GM23338 (cell line): ENCODE measurements around the gene ATCAY.

Experiments
- CTCF ChIP-seq, 2 experiments: fragments of 200-600 bp in 1 of 2; sonication (generic) in 1 of 2; conservative IDR thresholded peaks; 2 replicates each; pipeline versions ENCODE4 v1.5.1 to v1.6.1; 2016 to 2017; ENCODE audit warnings: antibody characterized with exemption in 2 of 2, low read depth in 2 of 2, mild to moderate bottlenecking in 2 of 2, moderate library complexity in 1 of 2
- EZH2 ChIP-seq: fragments of 200-600 bp; sonication (generic); IDR thresholded peaks from one replicate; pipeline ENCODE4 v1.8.0; 2017; ENCODE audit warnings: antibody characterized with exemption, mild to moderate bottlenecking, low read depth; ENCODE audit not compliant: unreplicated experiment
- EZH2phosphoT487 ChIP-seq: fragments of 200-600 bp; sonication (generic); IDR thresholded peaks from one replicate; pipeline ENCODE4 v1.8.1; 2018; ENCODE audit warnings: antibody characterized with exemption; ENCODE audit not compliant: unreplicated experiment
- JUNB ChIP-seq: IDR thresholded peaks from one replicate; pipeline ENCODE4 v1.6.1; 2016; ENCODE audit warnings: antibody characterized with exemption; ENCODE audit not compliant: unreplicated experiment
- NANOG ChIP-seq: IDR thresholded peaks from 2 replicates; pipeline ENCODE4 v1.6.1; 2016; ENCODE audit warnings: antibody characterized with exemption, borderline replicate concordance
- POLR2AphosphoS5 ChIP-seq: IDR thresholded peaks from 2 replicates; pipeline ENCODE4 v1.6.1; 2016; ENCODE audit warnings: antibody characterized with exemption, low read depth
- REST ChIP-seq: IDR thresholded peaks from one replicate; pipeline ENCODE4 v1.6.1; 2018; ENCODE audit warnings: antibody characterized with exemption; ENCODE audit not compliant: unreplicated experiment

GRCh38 chr19:3949294-3949693 lies 68.8 kb downstream of the ATCAY start:
- no peak for TF ChIP-seq CTCF (conservative IDR thresholded peaks at IDR 0.05; ENCODE audit: low read depth in 2 of 2)
- TF ChIP-seq REST = no peak
- no peak for TF ChIP-seq EZH2
- no peak for TF ChIP-seq JUNB
- TF ChIP-seq POLR2AphosphoS5 = no peak
- TF ChIP-seq EZH2phosphoT487 = no peak
- TF ChIP-seq NANOG = no peak
